Stimulated activated naive CD8-positive, alpha-beta T cell treated with anti-CD3 and anti-CD28 coated beads, Interleukin-15, Interleukin-2, amounts not matched to agents 100 U/mL and 50 U/mL, for 24 hours (primary cell): ENCODE data around the gene DDX50.
A peak's percentile ranks its signal among the peaks of the same experiment; 100 is the strongest.
"Not testable (repeated sequence)": the region's sequence is repeated elsewhere in the genome, so short reads cannot be mapped to it uniquely, and the experiment has no call there.

ENCODE experiments used
- ATAC-seq: fragments of 150-1000 bp; cut with Tn5 transposase; one replicate; pipeline ENCODE4 v1.10.0; 2021
- DNase-seq: peaks from one replicate; pipeline ENCODE4 v3.0.0; 2021

DDX50 gene

GRCh38 chr10:68902382-68902781, 1.3 kb downstream of the DDX50 start:
- no peak for DNase-seq
- ATAC-seq: no peak

- ATAC-seq (no peak), DNase-seq (no peak)
Observed at GRCh38 chr10:68924593-68924992, 23.5 kb downstream of the DDX50 start.

- ATAC-seq (no peak), DNase-seq (no peak)
Observed at GRCh38 chr10:68925489-68925888, 24.4 kb downstream of the DDX50 start.

GRCh38 chr10:68929157-68929556, 28.0 kb downstream of the DDX50 start:
- not testable (repeated sequence) for ATAC-seq, DNase-seq

- not testable (repeated sequence) for ATAC-seq, DNase-seq
Observed at GRCh38 chr10:68929888-68930287, 28.8 kb downstream of the DDX50 start.

GRCh38 chr10:68932860-68933259, 31.7 kb downstream of the DDX50 start:
- not testable (repeated sequence) for ATAC-seq

GRCh38 chr10:68934994-68935393, 33.9 kb downstream of the DDX50 start:
- ATAC-seq (peak; percentile 65), DNase-seq (no peak)

More at GRCh38 chr10:68932860-68933259, 31.7 kb downstream of the DDX50 start:
- not testable (repeated sequence) for DNase-seq

- ATAC-seq (no peak), DNase-seq (no peak)
Observed at GRCh38 chr10:68938117-68938516, 37.0 kb downstream of the DDX50 start.

- DNase-seq: no peak
- no peak for ATAC-seq
Observed at GRCh38 chr10:68938884-68939283, 37.8 kb downstream of the DDX50 start.

GRCh38 chr10:68940917-68941316, 39.8 kb downstream of the DDX50 start:
- DNase-seq, ATAC-seq: not testable (repeated sequence)

- ATAC-seq (no peak), DNase-seq (no peak)
Observed at GRCh38 chr10:68950598-68950997, 49.5 kb downstream of the DDX50 start.

GRCh38 chr10:68954904-68955303, 53.8 kb downstream of the DDX50 start:
- ATAC-seq: no peak
- no peak for DNase-seq

- peak; percentile 40 for DNase-seq
- peak; percentile 29 for ATAC-seq
Observed at GRCh38 chr10:68955355-68955831, 54.3 kb downstream of the DDX50 start.

- DNase-seq (peak; percentile 89), ATAC-seq (peak; percentile 94)
Observed at GRCh38 chr10:68955832-68956532, 54.9 kb downstream of the DDX50 start, which contains the start of gene DDX21. DDX21 (plus strand) TSS chr10:68956170; CDS start chr10:68956226, 56 bp downstream.

GRCh38 chr10:68957284-68957615, 56.1 kb downstream of the DDX50 start:
- DNase-seq (no peak), ATAC-seq (no peak)

GRCh38 chr10:68957654-68958053, 56.5 kb downstream of the DDX50 start:
- ATAC-seq (no peak), DNase-seq (no peak)

- DNase-seq (no peak), ATAC-seq (no peak)
Observed at GRCh38 chr10:68959695-68960527, 58.8 kb downstream of the DDX50 start.

GRCh38 chr10:68963151-68963550, 62.0 kb downstream of the DDX50 start:
- no peak for ATAC-seq
- DNase-seq: no peak

GRCh38 chr10:68973975-68974374, 72.9 kb downstream of the DDX50 start:
- ATAC-seq: no peak
- DNase-seq: no peak

GRCh38 chr10:68975936-68976473, 74.9 kb downstream of the DDX50 start:
- not testable (repeated sequence) for ATAC-seq, DNase-seq

GRCh38 chr10:68979738-68980137, 78.6 kb downstream of the DDX50 start:
- ATAC-seq, DNase-seq: not testable (repeated sequence)

GRCh38 chr10:68981074-68981473, 80.0 kb downstream of the DDX50 start:
- ATAC-seq (peak; percentile 37), DNase-seq (no peak)

- ATAC-seq (no peak), DNase-seq (no peak)
Observed at GRCh38 chr10:68982389-68982788, 81.3 kb downstream of the DDX50 start.
